BE2C (cell line): ENCODE measurements around the gene MEF2C.

Experiments
- DNase-seq: peaks from one replicate; pipeline ENCODE4 v3.0.0-alpha.2; 2020
- H3K27me3 ChIP-seq: fragments of 250-450 bp; sonication (Bioruptor Pico); 2 replicates; pipeline ENCODE4 v1.5.1; 2020; ENCODE audit warnings: mild to moderate bottlenecking
- H3K36me3 ChIP-seq: fragments of 250-450 bp; sonication (Bioruptor Pico); 2 replicates; pipeline ENCODE4 v1.5.1; 2020; ENCODE audit warnings: mild to moderate bottlenecking
- H3K4me1 ChIP-seq: fragments of 250-450 bp; sonication (Bioruptor Pico); 2 replicates; pipeline ENCODE4 v1.5.1; 2020
- H3K4me3 ChIP-seq: 2 replicates; pipeline ENCODE4 v1.5.1; 2011; ENCODE audit warnings: low read depth, low read length
- H3K9me3 ChIP-seq: fragments of 250-450 bp; sonication (Bioruptor Pico); 2 replicates; pipeline ENCODE4 v1.5.1; 2020
- CTCF ChIP-seq: IDR thresholded peaks from 2 replicates; pipeline ENCODE4 v1.5.1; 2012; ENCODE audit warnings: mild to moderate bottlenecking, low read depth, low read length

The MEF2C gene

GRCh38 chr5:88691945-88692868 is 190.8 kb downstream of the MEF2C start:
- Histone ChIP-seq H3K27me3 (peaks cover 95% of the 10 kb centered on the region), H3K9me3 (no peaks in the 10 kb centered on the region), H3K36me3 (no peaks in the 10 kb centered on the region), H3K4me1 (no peaks in the 10 kb centered on the region), H3K4me3 (no peak overlapping the region)
- DNase-seq: no peak
- TF ChIP-seq CTCF: no peak

GRCh38 chr5:88691230-88691582 is 191.8 kb downstream of the MEF2C start:
- H3K4me3 ChIP-seq: no peak overlapping the region
- no peaks in the 10 kb centered on the region for H3K4me1 ChIP-seq
- no peaks in the 10 kb centered on the region for H3K9me3 ChIP-seq
- no peak for DNase-seq
- peaks cover 97% of the 10 kb centered on the region for H3K27me3 ChIP-seq
- H3K36me3 ChIP-seq: no peaks in the 10 kb centered on the region
- no peak for TF ChIP-seq CTCF

GRCh38 chr5:88690409-88691229 is 192.4 kb downstream of the MEF2C start:
- no peaks in the 10 kb centered on the region for H3K9me3 ChIP-seq
- peak; percentile 59 for DNase-seq
- peaks cover 97% of the 10 kb centered on the region for H3K27me3 ChIP-seq
- no peak overlapping the region for H3K4me3 ChIP-seq
- TF ChIP-seq CTCF: peak; percentile 95
- no peaks in the 10 kb centered on the region for H3K36me3 ChIP-seq
- H3K4me1 ChIP-seq: no peaks in the 10 kb centered on the region

GRCh38 chr5:88689668-88690408 is 193.1 kb downstream of the MEF2C start:
- H3K4me1 ChIP-seq: no peaks in the 10 kb centered on the region
- no peak for TF ChIP-seq CTCF
- H3K36me3 ChIP-seq: no peaks in the 10 kb centered on the region
- H3K27me3 ChIP-seq: peaks cover 100% of the 10 kb centered on the region
- no peaks in the 10 kb centered on the region for H3K9me3 ChIP-seq
- no peak for DNase-seq
- H3K4me3 ChIP-seq: no peak overlapping the region

- TF ChIP-seq CTCF: no peak
- peaks cover 100% of the 10 kb centered on the region for H3K27me3 ChIP-seq
- no peaks in the 10 kb centered on the region for H3K9me3 ChIP-seq
- H3K36me3 ChIP-seq: no peaks in the 10 kb centered on the region
- no peak overlapping the region for H3K4me3 ChIP-seq
- no peak for DNase-seq
- H3K4me1 ChIP-seq: no peaks in the 10 kb centered on the region
These were observed 193.9 kb downstream of the MEF2C start for GRCh38 chr5:88688984-88689667.
